MM.1S (cell line): ENCODE data around the gene DNAJA4.

Experiments
- DNase-seq: peaks from one replicate; pipeline ENCODE4 v3.0.0-alpha.2; 2015
- H2AFZ ChIP-seq: fragments of 300-600 bp; sonication (generic); 2 replicates; pipeline ENCODE4 v1.6.0; 2016; ENCODE audit warnings: antibody characterized with exemption, low read length
- H3F3A ChIP-seq: fragments of 300-600 bp; sonication (generic); 2 replicates; pipeline ENCODE4 v1.6.1; 2016; ENCODE audit warnings: mild to moderate bottlenecking, antibody characterized with exemption, low read length, moderate library complexity, mixed read lengths; ENCODE audit not compliant: insufficient read depth
- H3K27ac ChIP-seq: fragments of 300-600 bp; sonication (generic); 2 replicates; pipeline ENCODE4 v1.5.1; 2016; ENCODE audit warnings: mild to moderate bottlenecking, low read length
- H3K27me3 ChIP-seq: fragments of 300-600 bp; sonication (generic); replicated peaks from 2 replicates; pipeline ENCODE4 v1.6.0; 2016; ENCODE audit warnings: low read length; ENCODE audit not compliant: insufficient read depth
- H3K36me3 ChIP-seq: fragments of 300-600 bp; sonication (generic); replicated peaks from 2 replicates; pipeline ENCODE4 v1.6.1; 2016; ENCODE audit warnings: mild to moderate bottlenecking, low read length, mixed read lengths; ENCODE audit not compliant: insufficient read depth
- H3K4me1 ChIP-seq: fragments of 300-600 bp; sonication (generic); 2 replicates; pipeline ENCODE4 v1.6.1; 2016; ENCODE audit warnings: low read length, mixed read lengths
- H3K4me2 ChIP-seq: fragments of 300-600 bp; sonication (generic); 2 replicates; pipeline ENCODE4 v1.6.0; 2016; ENCODE audit warnings: low read depth, low read length
- H3K4me3 ChIP-seq: fragments of 300-600 bp; sonication (generic); 2 replicates; pipeline ENCODE4 v1.5.1; 2016; ENCODE audit warnings: low read length, mixed read lengths
- H3K79me2 ChIP-seq: fragments of 300-600 bp; sonication (generic); 2 replicates; pipeline ENCODE4 v1.6.1; 2016; ENCODE audit warnings: mixed run types, low read length, mixed read lengths
- H3K9ac ChIP-seq: fragments of 300-600 bp; sonication (generic); 2 replicates; pipeline ENCODE4 v1.6.1; 2016; ENCODE audit warnings: low read length, mixed read lengths
- H3K9me2 ChIP-seq: fragments of 300-600 bp; sonication (generic); replicated peaks from 2 replicates; pipeline ENCODE4 v1.6.1; 2016; ENCODE audit warnings: mild to moderate bottlenecking, low read length, mixed read lengths; ENCODE audit not compliant: insufficient read depth
- H3K9me3 ChIP-seq: fragments of 300-600 bp; sonication (generic); replicated peaks from 2 replicates; pipeline ENCODE4 v1.6.1; 2016; ENCODE audit warnings: mild to moderate bottlenecking, low read length, mixed read lengths; ENCODE audit not compliant: insufficient read depth
- H4K20me1 ChIP-seq: fragments of 300-600 bp; sonication (generic); 2 replicates; pipeline ENCODE4 v1.6.1; 2016; ENCODE audit warnings: mild to moderate bottlenecking, low read length, moderate library complexity, mixed read lengths; ENCODE audit not compliant: insufficient read depth
- EZH2 ChIP-seq: fragments of 300-600 bp; sonication (generic); optimal IDR thresholded peaks from 2 replicates; pipeline ENCODE3; 2017; ENCODE audit warnings: low read depth, mild to moderate bottlenecking, antibody characterized with exemption, low read length, mixed read lengths
- EZH2phosphoT487 ChIP-seq: fragments of 300-600 bp; sonication (generic); IDR thresholded peaks from 2 replicates; pipeline ENCODE4 v1.6.1; 2018; ENCODE audit warnings: antibody characterized with exemption, low read length
- TF ChIP-seq, protein P1 (sequence below): fragments of 300-600 bp; sonication (generic); IDR thresholded peaks from 2 replicates; pipeline ENCODE4 v1.5.1; 2016; ENCODE audit warnings: antibody characterized with exemption, low read length, mixed read lengths

The DNAJA4 gene

DNA sequence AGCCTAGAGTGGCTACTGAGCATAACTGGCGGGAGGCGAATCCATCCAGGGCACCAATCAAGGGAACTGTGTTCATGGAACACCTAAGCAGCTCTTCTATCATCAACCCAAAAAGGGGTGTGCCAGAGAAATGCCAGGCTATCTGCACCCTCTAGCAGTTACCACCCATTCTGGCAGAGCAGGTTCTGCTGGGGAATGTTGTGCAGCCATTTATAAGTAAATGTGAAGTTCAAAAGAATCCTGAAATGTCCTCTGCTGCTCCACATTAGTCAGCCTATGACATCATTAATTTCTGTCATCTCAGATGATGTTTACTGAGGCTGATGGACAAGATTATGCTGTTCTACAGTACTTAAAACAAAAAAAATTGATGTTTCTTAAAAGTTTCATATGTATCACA, 27.3 kb downstream of the DNAJA4 start:
- Histone ChIP-seq H3K36me3 (no peaks in the 10 kb centered on the region), H3K9me3 (no peaks in the 10 kb centered on the region), H3K4me3 (no peak overlapping the region), H4K20me1 (no peaks in the 10 kb centered on the region), H3K27me3 (no peaks in the 10 kb centered on the region), H3K9me2 (no peaks in the 10 kb centered on the region), H3K4me2 (no peak overlapping the region), H3K27ac (no peak overlapping the region), H3K9ac (no peak overlapping the region), H3F3A (no peaks in the 10 kb centered on the region), H3K79me2 (peaks cover 3% of the 10 kb centered on the region; the same call in 1 of the 2 replicates), H3K4me1 (no peaks in the 10 kb centered on the region), H2AFZ (no peak overlapping the region)
- DNase-seq = no peak
- TF ChIP-seq EZH2 (no peak), EZH2phosphoT487 (no peak)
- TF ChIP-seq, protein P1, sequence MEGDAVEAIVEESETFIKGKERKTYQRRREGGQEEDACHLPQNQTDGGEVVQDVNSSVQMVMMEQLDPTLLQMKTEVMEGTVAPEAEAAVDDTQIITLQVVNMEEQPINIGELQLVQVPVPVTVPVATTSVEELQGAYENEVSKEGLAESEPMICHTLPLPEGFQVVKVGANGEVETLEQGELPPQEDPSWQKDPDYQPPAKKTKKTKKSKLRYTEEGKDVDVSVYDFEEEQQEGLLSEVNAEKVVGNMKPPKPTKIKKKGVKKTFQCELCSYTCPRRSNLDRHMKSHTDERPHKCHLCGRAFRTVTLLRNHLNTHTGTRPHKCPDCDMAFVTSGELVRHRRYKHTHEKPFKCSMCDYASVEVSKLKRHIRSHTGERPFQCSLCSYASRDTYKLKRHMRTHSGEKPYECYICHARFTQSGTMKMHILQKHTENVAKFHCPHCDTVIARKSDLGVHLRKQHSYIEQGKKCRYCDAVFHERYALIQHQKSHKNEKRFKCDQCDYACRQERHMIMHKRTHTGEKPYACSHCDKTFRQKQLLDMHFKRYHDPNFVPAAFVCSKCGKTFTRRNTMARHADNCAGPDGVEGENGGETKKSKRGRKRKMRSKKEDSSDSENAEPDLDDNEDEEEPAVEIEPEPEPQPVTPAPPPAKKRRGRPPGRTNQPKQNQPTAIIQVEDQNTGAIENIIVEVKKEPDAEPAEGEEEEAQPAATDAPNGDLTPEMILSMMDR = no peak

DNA sequence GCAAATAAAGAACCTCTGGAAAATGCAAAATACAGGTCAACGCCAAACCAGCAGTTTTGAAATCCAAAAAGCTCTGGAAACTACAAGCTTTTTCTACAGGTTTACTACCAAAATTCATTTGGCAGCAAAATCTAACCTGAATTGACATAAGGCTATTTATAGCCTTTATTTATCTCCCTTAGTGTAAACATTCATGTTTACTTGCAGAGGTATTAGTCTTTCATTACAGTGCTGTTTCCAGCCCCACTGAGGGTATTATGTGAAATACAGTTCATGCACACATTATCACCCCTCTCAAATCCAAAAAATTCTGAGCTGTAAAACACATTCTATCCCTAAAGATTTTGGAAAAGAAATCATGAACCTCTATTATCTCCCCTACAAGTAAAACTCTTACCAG, 27.9 kb downstream of the DNAJA4 start:
- no peak for DNase-seq
- Histone ChIP-seq H3K9ac (no peak overlapping the region), H3K27me3 (no peaks in the 10 kb centered on the region), H3F3A (no peaks in the 10 kb centered on the region), H3K9me2 (no peaks in the 10 kb centered on the region), H3K9me3 (no peaks in the 10 kb centered on the region), H3K79me2 (peaks cover 8% of the 10 kb centered on the region; the same call in 1 of the 2 replicates), H3K27ac (no peak overlapping the region), H4K20me1 (no peaks in the 10 kb centered on the region), H3K4me2 (no peak overlapping the region), H3K4me3 (no peak overlapping the region), H3K4me1 (no peaks in the 10 kb centered on the region), H3K36me3 (no peaks in the 10 kb centered on the region), H2AFZ (no peak overlapping the region)
- TF ChIP-seq EZH2 (no peak), EZH2phosphoT487 (no peak)
- TF ChIP-seq, protein P1 = no peak

GRCh38 chr15:78299101-78299930, 35.0 kb downstream of the DNAJA4 start, which contains the start of gene SKIC8:
Gene SKIC8 (minus strand): TSS chr15:78299609. CDS start chr15:78295686, 3,923 bp downstream.
- Histone ChIP-seq H3K9me2 (no peaks in the 10 kb centered on the region), H3K4me1 (peaks cover 8% of the 10 kb centered on the region; the same call in 1 of the 2 replicates), H3K9me3 (no peaks in the 10 kb centered on the region), H3K79me2 (peaks cover 28% of the 10 kb centered on the region), H2AFZ (peak within 1 kb of the TSS; percentile 59), H3K4me2 (peak within 1 kb of the TSS; percentile 76), H3K4me3 (peak within 1 kb of the TSS; percentile 81), H3K27ac (peak within 1 kb of the TSS; percentile 16; the same call in 1 of the 2 replicates), H3F3A (no peaks in the 10 kb centered on the region), H3K9ac (peak within 1 kb of the TSS; percentile 78), H3K27me3 (peaks cover 4% of the 10 kb centered on the region; the same call in 1 of the 2 replicates), H3K36me3 (no peaks in the 10 kb centered on the region), H4K20me1 (no peaks in the 10 kb centered on the region)
- TF ChIP-seq EZH2phosphoT487 (no peak), EZH2 (no peak)
- TF ChIP-seq, protein P1 = no peak
- DNase-seq = peak; percentile 92
